ENCODE data around the gene TPSG1. TPM values are rescaled to one million over a fixed set of nuclear protein-coding genes. Genes with fewer than 3 reads are reported as not detected.
"Not testable (repeated sequence)": the region's sequence is repeated elsewhere in the genome, so short reads cannot be mapped to it uniquely, and the experiment has no call there.

The TPSG1 gene
- total and polyA plus RNA-seq, 2 experiments from 2014 or later, result not detected

- in situ Hi-C loops (cut with MboI), result no loop called here
Measured at GRCh38 chr16:1271380-1271723, 46.3 kb upstream of the TPSG1 start.

GRCh38 chr16:1269418-1269817, 44.4 kb upstream of the TPSG1 start:
- H3K9me3 ChIP-seq (ENCODE audit: low read depth); H2AFZ ChIP-seq; H3K36me3 ChIP-seq (ENCODE audit: low read depth); in situ Hi-C loops (cut with MboI); H3K4me3 ChIP-seq; H4K20me1 ChIP-seq (ENCODE audit: insufficient read depth); H3K9me2 ChIP-seq (ENCODE audit: insufficient read depth); H3K9ac ChIP-seq; H3K27ac ChIP-seq; H3F3A ChIP-seq (ENCODE audit: insufficient read depth); H3K4me2 ChIP-seq (ENCODE audit: unreplicated experiment); H3K4me1 ChIP-seq (ENCODE audit: insufficient read depth); H3K27me3 ChIP-seq (replicated peaks; ENCODE audit: insufficient read depth); DNase-seq; H3K79me2 ChIP-seq (ENCODE audit: insufficient read depth): not testable (repeated sequence)
- 80 to 90% methylated on average over 7 of the region's 7 CpGs for WGBS, 2 experiments (ENCODE audit: low coverage in 1 of 2, low lambda C conversion rate in 2 of 2, missing lambda C conversion rate in 2 of 2)

More at GRCh38 chr16:1271380-1271723, 46.3 kb upstream of the TPSG1 start:
- no peak overlapping the region for H3K9ac ChIP-seq
- H4K20me1 ChIP-seq (ENCODE audit: insufficient read depth), result no peaks in the 10 kb centered on the region
- H3K9me3 ChIP-seq (ENCODE audit: low read depth), result no peaks in the 10 kb centered on the region
- no peaks in the 10 kb centered on the region for H3K27me3 ChIP-seq (replicated peaks; ENCODE audit: insufficient read depth)
- H3K9me2 ChIP-seq (ENCODE audit: insufficient read depth), result no peaks in the 10 kb centered on the region
- H3K79me2 ChIP-seq (ENCODE audit: insufficient read depth), result no peaks in the 10 kb centered on the region
- WGBS, 2 experiments (ENCODE audit: low coverage in 1 of 2, low lambda C conversion rate in 2 of 2, missing lambda C conversion rate in 2 of 2), result 78 to 86% methylated on average over 10 to 12 of the region's 12 CpGs
- no peak for DNase-seq
- H2AFZ ChIP-seq, result no peak overlapping the region
- no peak overlapping the region for H3K4me2 ChIP-seq (ENCODE audit: unreplicated experiment)
- TF ChIP-seq EZH2phosphoT487 (IDR thresholded peaks at IDR 0.05; ENCODE audit: insufficient read depth, low read depth), result no peak
- TF ChIP-seq EZH2 (IDR thresholded peaks at IDR 0.05; ENCODE audit: insufficient read depth, poor library complexity, severe bottlenecking), result no peak
- no peak overlapping the region for H3K27ac ChIP-seq
- H3K4me1 ChIP-seq (ENCODE audit: insufficient read depth), result no peaks in the 10 kb centered on the region
- no peaks in the 10 kb centered on the region for H3K36me3 ChIP-seq (ENCODE audit: low read depth)
- H3K4me3 ChIP-seq, result no peak overlapping the region
- no peaks in the 10 kb centered on the region for H3F3A ChIP-seq (ENCODE audit: insufficient read depth)

- Histone ChIP-seq H3K4me1 (ENCODE audit: insufficient read depth) (no peaks in the 10 kb centered on the region), H3F3A (ENCODE audit: insufficient read depth) (no peaks in the 10 kb centered on the region), H3K9me3 (ENCODE audit: low read depth) (no peaks in the 10 kb centered on the region), H3K79me2 (ENCODE audit: insufficient read depth) (no peaks in the 10 kb centered on the region), H2AFZ (no peak overlapping the region), H3K27me3 (replicated peaks; ENCODE audit: insufficient read depth) (peaks cover 6% of the 10 kb centered on the region; the same call in 1 of the 2 replicates), H3K4me3 (no peak overlapping the region), H3K9me2 (ENCODE audit: insufficient read depth) (no peaks in the 10 kb centered on the region), H3K36me3 (ENCODE audit: low read depth) (no peaks in the 10 kb centered on the region), H4K20me1 (ENCODE audit: insufficient read depth) (no peaks in the 10 kb centered on the region), H3K4me2 (ENCODE audit: unreplicated experiment) (no peak overlapping the region), H3K27ac (no peak overlapping the region), H3K9ac (no peak overlapping the region)
- WGBS, 2 experiments (ENCODE audit: low coverage in 1 of 2, low lambda C conversion rate in 2 of 2, missing lambda C conversion rate in 2 of 2), result 51 to 59% methylated on average over 17 to 19 of the region's 19 CpGs
- DNase-seq, result no peak
- TF ChIP-seq EZH2 (IDR thresholded peaks at IDR 0.05; ENCODE audit: insufficient read depth, poor library complexity, severe bottlenecking), result no peak
- TF ChIP-seq EZH2phosphoT487 (IDR thresholded peaks at IDR 0.05; ENCODE audit: insufficient read depth, low read depth), result no peak
- in situ Hi-C loops (cut with MboI), result no loop called here
Measured at GRCh38 chr16:1265826-1266225, 40.8 kb upstream of the TPSG1 start.

- Histone ChIP-seq H3K27ac (no peak overlapping the region), H3K9me3 (ENCODE audit: low read depth) (no peaks in the 10 kb centered on the region), H3K9me2 (ENCODE audit: insufficient read depth) (no peaks in the 10 kb centered on the region), H3K36me3 (ENCODE audit: low read depth) (no peaks in the 10 kb centered on the region), H2AFZ (no peak overlapping the region), H4K20me1 (ENCODE audit: insufficient read depth) (no peaks in the 10 kb centered on the region), H3K4me3 (no peak overlapping the region), H3K4me2 (ENCODE audit: unreplicated experiment) (no peak overlapping the region), H3F3A (ENCODE audit: insufficient read depth) (no peaks in the 10 kb centered on the region), H3K4me1 (ENCODE audit: insufficient read depth) (no peaks in the 10 kb centered on the region), H3K9ac (no peak overlapping the region), H3K79me2 (ENCODE audit: insufficient read depth) (no peaks in the 10 kb centered on the region), H3K27me3 (replicated peaks; ENCODE audit: insufficient read depth) (peaks cover 11% of the 10 kb centered on the region)
- DNase-seq, result no peak
- WGBS, 2 experiments (ENCODE audit: low coverage in 1 of 2, low lambda C conversion rate in 2 of 2, missing lambda C conversion rate in 2 of 2), result 41 to 58% methylated on average over 9 to 13 of the region's 13 CpGs
- TF ChIP-seq EZH2phosphoT487 (IDR thresholded peaks at IDR 0.05; ENCODE audit: insufficient read depth, low read depth) (no peak), EZH2 (IDR thresholded peaks at IDR 0.05; ENCODE audit: insufficient read depth, poor library complexity, severe bottlenecking) (no peak)
- in situ Hi-C loops (cut with MboI), result no loop called here
Measured at GRCh38 chr16:1265090-1265630, 40.1 kb upstream of the TPSG1 start.

Data from GM23248 (cell line).